GM19467 (cell line): ENCODE results near the gene MYCBP2.
"Not testable (repeated sequence)": the region's sequence is repeated elsewhere in the genome, so short reads cannot be mapped to it uniquely, and the experiment has no call there.

Experiments
- ATAC-seq: cut with Tn5 transposase; IDR thresholded peaks from one replicate; pipeline ENCODE4 v1.9.1; 2021; ENCODE audit warnings: mild to moderate bottlenecking, moderate library complexity; ENCODE audit not compliant: unreplicated experiment

Gene MYCBP2

GRCh38 chr13:77337159-77337558, 10.3 kb upstream of the MYCBP2 start:
- no peak for ATAC-seq

DNA sequence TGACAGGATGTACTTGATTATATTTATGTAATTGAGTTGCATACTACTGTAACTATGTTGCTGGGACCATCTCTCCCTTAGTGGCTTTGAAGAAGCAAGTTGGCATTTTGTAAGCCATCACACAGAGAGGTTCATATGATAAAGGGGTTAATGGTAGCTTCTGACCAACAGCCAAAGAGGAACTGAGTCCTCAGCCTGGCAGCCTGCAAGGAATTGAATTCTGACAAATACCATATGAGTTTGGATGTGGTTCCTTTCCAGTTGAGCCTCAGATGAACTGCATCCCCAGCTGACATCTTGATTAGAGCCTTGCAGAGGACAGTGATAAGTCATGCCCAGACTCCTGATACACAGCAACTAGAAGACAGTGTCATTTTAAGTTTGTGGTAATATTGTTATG, 8.6 kb upstream of the MYCBP2 start:
- no peak for ATAC-seq

- ATAC-seq: no peak
Observed at GRCh38 chr13:77333594-77333993, 6.7 kb upstream of the MYCBP2 start.

DNA sequence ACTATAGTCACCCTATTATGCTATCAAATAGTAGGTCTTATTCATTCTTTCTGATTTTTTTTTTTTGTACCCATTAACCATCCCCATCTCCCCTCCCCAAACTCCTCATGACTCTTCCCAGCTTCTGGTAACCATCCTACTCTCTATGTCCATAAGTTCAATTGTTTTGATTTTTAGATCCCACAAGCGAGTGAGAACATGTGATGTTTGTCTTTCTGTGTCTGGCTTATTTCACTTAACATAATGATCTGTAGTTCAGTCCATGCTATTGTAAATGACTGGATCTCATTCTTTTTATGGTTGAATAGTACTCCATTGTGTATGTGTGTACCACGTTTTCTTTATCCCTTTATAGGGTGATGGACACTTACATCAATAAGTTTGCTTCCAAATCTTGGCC, 4.5 kb upstream of the MYCBP2 start:
- ATAC-seq: no peak

GRCh38 chr13:77329911-77330584, 3.2 kb upstream of the MYCBP2 start:
- no peak for ATAC-seq

DNA sequence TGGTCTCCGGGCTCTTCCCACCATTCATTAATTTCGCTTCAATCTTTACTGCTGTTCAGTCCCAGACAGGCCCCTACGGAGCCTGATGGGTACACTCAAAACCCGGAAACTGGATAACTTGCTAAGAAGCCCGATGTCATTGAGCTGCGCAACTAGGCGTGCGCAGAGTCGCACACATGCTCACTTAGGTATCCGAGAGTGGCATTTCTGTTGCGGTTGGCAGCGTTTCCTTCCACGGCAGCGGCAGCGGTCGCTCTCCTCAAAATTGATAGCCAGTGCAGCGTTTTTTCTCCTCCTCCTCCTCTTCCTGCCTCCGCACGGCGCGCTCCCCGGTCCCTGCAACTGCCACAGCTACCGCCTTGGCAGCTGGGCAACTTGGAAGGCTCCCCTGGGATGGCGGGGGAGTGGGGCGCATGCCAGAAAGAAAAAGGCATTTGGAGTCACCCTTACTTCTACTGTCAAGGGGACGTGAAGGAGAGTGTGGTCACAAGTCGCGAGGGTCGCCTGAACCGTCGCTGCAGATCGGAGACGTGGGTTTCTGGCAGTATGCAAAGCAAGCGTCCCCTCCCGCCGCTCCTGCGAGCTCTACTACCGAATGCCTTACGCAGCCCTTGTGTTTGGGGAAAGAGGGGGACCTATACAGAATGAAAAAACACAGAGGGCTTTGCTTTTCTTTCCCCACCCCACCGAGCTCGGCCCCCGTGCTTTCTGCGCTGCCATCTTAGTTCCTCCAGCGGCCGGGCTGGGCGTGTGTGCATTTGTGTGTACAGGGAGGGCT, 2.4 kb upstream of the MYCBP2 start:
- peak; percentile 51 for ATAC-seq

DNA sequence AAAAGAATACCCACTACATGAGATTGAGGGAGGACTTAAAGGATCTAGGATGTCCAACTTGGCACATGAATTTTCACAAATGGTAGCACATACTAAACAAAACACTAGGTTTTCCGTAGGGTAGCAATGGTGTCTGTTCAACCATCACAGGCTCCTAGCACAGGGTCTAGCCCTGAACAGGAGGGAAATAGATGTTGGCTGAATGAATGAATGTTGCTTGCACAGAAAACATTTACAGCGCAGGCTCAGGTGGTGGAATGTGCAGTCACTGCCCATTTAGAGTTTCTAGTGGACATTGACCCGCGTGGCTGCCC, 1.9 kb upstream of the MYCBP2 start:
- ATAC-seq: peak; percentile 1

DNA sequence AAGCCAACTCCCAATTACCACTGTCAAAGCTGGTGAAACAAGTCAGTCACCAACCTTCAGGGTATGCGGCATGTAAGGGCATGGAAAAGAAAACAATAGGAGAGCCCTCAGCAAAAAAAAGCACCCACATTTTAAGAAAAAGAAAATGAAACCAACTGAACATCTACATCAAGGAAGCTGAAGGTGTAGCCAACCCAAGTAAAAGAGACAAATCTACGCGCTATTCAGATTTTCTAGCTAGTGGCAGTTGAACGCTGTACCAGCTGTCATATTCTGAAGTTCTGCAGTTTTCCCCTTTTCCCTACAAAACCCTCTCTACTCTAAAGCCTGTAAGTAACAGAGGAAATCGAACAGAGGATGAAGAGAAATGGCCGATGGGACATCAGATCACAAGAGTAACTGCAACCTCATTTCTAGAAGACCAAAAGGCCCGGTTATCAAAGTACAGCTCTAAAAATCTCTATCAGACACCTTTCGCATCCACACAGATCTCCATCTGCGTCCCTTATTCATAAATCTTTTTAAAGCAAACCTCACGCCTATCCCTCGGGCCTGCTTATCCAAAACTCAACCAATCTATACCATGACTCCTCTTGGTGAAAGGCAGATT, 1.4 kb downstream of the MYCBP2 start:
- ATAC-seq: no peak

DNA sequence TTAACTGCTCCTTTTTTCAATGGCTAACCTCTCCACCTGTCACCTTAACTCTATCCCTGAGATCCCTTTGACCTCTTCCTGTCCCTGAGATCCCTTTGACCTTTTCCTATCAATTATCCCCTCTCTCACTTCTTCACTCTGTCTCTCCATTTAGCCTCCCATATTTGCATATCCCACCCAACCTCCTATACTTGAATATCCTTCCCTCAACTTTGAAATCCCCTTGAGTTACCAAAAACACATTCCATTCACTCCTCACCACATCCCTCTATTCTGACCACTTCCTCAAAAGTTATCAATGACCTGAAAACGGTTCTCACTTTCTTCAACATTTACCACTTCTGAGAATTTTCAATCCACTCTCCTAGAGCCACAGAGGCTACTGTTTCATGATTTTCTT, 3.0 kb downstream of the MYCBP2 start:
- no peak for ATAC-seq

DNA sequence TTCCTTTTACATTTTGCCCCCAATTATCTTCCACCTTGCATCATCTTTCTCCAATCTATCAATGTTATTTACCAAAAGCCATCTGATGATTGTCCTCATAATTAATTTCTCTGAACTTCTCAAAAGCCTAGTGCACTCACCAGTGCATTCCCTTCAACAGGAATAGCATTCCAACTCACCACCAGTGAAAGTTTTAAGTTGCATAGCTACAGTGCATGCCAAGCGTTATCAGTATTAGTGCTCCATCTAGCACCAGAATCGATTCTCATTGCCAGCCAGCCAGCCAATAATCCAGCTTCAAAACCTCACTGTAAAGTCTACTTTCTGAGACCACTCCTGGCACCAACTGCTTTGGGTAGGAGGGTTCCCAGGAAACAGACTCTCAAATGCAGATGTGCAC, 7.4 kb downstream of the MYCBP2 start:
- ATAC-seq: no peak

- ATAC-seq: no peak
Observed at GRCh38 chr13:77318741-77319140, 8.2 kb downstream of the MYCBP2 start.

- ATAC-seq: no peak
Observed at GRCh38 chr13:77316430-77316829, 10.5 kb downstream of the MYCBP2 start.

DNA sequence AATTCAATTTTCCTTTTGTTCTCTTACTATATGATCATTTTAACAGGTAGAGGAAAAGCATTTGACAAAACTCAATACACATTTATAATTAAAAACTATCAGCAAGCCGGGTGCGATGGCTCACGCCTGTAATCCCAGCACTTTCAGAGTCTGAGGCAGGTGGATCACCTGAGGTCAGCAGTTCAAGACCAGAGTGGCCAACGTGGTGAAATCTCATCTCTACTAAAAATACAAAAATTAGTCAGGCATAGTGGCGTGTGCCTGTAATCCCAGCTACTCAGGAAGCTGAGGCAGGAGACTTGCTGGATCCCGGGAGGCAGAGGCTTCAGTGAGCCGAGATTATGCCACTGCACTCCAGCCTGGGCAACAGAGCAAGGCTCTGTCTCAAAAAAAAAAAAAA, 11.4 kb downstream of the MYCBP2 start:
- not testable (repeated sequence) for ATAC-seq

DNA sequence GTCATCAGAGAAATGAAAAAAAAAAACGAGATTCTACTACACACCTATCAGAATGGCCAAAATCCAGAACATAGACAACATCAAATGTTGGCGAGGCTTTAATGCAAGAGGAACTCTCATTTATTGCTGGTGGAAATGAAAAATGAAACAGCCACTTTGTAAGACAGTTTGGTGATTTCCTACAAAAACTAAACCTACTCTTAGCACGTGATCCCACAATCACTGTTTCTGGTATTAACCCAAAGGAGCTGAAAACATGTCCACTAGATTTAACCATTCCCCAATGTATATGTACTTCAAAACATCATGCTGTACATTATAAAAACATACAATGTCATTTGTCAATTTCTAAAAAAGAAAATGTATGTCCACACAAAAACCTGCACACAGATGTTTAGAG, 13.0 kb downstream of the MYCBP2 start:
- no peak for ATAC-seq

GRCh38 chr13:77312311-77312710, 14.6 kb downstream of the MYCBP2 start:
- no peak for ATAC-seq

GRCh38 chr13:77310579-77311279, 16.2 kb downstream of the MYCBP2 start:
- no peak for ATAC-seq

DNA sequence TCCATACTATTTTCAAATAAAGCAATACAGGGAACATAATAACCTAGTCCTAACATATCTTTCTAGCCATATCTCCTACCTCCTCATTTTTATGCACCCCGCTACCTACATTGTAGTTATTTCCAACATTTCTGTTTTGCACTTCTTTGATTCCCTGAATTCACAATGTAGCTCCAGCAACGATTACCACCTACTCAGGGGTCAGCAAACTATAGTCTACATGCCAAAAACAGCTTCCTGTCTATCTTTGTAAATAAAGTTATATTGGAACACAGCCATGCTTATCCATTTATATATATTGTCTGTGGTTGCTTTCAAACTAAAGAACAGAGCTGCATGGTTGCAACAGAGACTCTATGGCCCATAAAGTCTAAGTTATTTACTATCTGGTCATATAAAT, 16.7 kb downstream of the MYCBP2 start:
- ATAC-seq: no peak

DNA sequence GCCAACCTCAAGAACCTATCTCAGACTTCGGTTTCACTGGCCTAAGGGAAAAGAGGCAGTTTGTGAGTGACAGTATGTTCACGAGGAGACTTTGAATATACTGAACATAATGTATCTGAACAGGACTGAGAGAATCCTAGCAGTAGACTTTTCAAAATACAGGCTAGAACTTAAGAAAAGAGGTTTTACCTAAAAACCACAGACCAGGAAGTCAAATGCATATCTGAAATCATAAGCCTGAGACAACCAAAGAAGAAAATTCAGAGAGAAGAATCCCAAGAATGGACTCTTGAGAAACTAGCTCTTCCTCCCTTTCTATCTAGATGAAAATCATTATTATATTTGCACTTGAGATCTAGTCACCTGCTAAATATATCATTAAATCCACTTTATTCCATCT, 17.6 kb downstream of the MYCBP2 start:
- ATAC-seq: no peak

DNA sequence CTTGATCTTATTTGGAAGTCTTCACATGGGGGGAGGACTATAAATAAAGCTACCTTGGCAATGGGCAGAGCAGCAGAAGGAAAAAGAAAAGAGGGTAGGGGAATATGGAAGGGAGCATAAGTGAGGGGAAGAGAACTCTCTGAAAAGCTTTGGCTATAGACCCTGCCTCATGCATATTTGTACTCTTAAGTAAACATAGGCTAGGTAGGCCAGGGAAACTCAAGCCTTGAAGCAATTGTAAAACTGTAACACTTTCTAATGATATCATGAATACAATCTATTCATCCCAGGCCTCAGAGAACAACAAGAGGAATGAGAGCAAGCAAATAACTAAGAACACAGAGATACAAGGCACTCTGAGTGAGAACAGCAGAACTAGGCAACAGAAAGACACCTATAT, 20.4 kb downstream of the MYCBP2 start:
- ATAC-seq: no peak

DNA sequence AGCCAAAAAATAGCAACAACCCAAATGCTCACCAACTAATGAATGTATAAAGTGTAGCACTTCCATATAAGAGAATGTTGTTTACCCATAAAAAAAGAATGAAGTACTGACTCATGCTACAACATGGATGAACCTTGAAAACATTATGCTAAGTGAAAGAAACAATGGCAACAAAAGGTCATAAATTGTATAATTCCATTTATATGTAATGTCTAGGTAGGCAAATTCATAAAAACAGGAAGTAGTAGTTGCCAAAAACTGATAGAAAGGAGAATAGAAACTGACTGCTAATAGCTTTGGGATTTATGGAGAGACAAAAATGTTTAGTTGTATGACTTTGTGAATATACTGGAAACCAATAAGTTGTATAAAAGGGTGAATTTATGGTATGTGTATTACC, 21.6 kb downstream of the MYCBP2 start:
- ATAC-seq: no peak

DNA sequence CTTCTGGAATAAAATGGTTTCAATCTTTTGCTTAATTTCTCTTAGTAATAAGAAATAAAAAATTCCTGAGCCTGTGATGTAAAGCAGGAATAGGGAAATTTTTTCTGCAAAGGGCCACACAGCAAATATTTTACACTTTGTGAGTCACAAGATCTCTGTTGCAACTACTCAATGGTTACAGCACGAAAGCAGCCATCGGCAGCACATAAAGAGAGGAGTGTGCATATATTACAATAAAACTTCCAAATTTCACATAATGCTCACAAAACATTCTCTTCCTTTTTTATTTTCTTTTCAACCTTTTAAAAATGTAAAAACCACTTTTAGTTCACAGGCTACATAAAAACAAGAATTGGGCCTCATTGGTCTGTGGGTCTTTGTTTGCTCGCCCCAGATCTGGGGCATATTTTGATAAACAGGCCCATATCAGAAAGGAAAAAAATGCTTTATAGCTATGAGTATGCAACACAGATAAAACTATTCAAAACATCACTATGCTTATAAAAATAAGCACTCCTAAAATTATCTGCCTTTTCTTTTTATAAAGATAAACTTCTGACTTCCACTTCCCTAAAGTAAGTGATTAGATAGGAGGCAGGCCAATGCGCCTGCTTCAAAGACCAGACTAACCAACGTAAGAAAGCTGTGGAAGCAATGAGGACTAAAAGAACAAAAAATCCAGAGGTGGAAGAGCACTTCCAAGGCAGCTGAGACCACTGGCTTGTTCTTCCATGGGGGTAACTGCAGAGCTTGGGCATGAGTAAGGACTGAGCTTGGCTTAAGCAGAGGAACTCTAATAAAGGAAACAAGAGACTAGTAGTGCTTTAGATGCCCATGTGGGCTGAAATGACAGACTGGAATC, 26.5 kb downstream of the MYCBP2 start:
- ATAC-seq: no peak
